GM23248 (cell line): Measurements from ENCODE around the gene ZNF692.

Source experiments
- EZH2 ChIP-seq: fragments of 200-600 bp; sonication (generic); IDR thresholded peaks from 2 replicates; pipeline ENCODE4 v1.6.1; 2018; ENCODE audit warnings: antibody characterized with exemption, mild to moderate bottlenecking; ENCODE audit not compliant: insufficient read depth, poor library complexity, severe bottlenecking
- EZH2phosphoT487 ChIP-seq: fragments of 200-600 bp; sonication (generic); IDR thresholded peaks from 2 replicates; pipeline ENCODE4 v1.6.1; 2018; ENCODE audit warnings: antibody characterized with exemption, moderate library complexity, mild to moderate bottlenecking, low read depth; ENCODE audit not compliant: insufficient read depth

DNA sequence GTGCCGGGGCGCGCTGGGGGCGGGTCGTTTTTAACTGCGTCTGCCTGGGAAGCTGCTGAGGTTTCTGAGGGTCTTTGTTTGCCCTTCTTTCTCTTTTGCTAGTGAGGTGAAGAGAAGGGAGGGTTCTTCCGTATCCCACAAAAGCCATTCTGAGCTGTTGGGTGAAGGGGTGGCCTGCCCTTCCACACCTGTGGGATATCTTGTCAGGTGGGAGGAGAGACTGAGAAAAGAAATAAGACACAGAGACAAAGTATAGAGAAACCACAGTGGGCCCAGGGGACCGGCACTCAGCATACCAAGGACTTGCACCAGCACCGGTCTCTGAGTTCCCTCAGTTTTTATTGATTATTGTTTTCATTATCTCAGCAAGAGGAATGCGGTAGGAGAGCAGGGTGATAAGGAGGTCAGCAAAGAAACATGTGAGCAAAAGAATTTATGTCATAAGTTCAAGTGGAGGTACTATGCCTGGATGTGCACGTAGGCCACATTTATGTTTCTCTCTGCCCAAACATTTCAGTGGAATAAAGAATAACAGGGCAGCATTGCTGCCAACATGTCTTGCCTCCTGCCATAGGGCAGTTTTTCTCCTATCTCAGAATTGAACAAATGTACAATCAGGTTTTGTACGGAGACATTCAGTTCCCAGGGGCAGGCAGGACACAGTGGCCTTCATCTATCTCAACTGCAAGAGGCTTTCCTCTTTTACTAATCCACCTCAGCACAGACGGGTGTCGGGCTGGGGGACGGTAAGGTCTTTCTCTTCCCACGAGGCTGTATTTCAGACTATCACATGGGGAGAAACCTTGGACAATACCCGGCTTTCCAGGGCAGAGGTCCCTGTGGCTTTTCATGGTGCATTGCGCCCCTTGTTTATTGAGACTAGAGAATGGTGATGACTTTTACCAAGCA, 48.1 kb upstream of the ZNF692 start:
- no peak for TF ChIP-seq EZH2
- TF ChIP-seq EZH2phosphoT487: no peak
